NCI-H1105 (cell line): ENCODE results near the gene THRSP.
"Not testable (repeated sequence)": the region's sequence is repeated elsewhere in the genome, so short reads cannot be mapped to it uniquely, and the experiment has no call there.

Experiments used
- DNase-seq: peaks from one replicate; lab custom pipeline; 2025; lab: John Stamatoyannopoulos, UW

Gene THRSP

DNA sequence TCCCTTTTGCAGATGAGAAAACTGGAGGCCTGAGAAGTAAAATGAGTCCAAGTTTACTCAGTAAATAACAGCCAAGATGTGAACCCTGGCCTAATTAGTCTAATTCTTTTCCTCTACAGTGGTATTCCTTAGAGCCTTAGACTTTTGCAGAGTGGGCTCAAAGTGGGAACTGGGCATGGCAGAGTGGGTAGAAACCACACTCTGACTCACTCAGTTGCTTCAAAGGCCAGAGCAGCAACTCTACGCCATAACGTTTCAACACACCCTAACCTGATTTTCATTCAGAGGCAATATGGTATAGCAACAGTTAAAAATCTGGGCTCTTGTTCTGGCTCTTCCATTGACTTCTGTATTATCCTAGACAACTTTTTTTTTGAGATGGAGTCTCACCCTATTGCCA is 2.8 kb downstream of the THRSP start:
- no peak for DNase-seq

DNA sequence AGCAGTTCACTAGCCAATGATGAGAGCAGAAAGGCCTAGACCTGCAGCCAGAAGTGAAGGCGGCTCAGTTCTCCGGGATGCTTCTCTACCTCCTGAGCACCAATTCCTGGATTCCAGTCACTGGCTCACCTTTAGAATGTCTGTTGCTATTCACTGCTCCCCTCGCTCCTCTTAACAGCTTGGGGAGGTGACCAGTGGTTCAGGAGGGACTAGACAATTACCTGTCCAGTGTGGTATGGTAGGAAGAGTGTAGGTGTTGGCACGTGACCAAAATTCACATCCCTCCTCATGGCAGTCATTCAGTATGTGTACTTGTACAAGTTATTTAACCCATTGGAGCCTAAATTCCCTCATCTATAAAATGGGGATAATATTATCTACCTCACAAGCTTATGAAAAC is 4.0 kb downstream of the THRSP start:
- DNase-seq, result no peak

DNA sequence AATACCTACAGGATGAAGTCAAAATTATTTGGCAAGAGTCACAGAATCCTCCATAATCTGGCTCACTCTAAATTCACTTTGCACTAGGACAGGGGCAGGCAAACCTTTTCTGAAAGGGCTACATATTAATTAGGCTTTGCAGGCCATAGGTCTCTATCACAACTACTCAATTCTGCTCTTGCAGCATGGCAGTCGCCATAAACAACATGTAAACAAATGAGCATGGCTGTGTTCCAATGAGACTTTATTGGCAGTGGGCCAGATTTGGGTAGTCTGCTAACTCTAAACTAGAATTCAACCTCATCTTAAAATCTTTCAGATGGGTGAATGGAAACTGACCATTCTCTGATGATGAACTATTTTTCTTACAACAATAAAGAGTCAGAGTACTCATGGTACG is 5.8 kb downstream of the THRSP start:
- peak; percentile 83 for DNase-seq

DNA sequence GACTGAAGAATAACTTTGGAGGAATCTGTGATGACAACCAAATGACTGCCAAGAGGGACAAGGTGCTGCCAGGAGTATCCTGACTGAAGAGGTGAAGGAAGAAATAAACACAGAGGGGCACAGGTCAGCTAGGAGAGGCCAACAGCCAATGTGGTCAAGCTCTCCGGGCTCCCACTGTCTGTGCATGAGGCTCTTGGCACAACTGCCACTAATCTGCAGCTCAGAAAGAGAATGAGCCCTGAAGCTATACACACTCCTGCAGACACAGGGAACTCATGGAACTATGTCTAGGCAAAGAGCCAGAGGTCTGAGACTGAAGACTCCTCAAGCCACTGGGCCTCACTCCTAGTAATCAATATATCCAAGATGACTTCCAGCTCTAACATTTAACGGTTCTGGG is 7.0 kb downstream of the THRSP start:
- DNase-seq, result no peak

DNA sequence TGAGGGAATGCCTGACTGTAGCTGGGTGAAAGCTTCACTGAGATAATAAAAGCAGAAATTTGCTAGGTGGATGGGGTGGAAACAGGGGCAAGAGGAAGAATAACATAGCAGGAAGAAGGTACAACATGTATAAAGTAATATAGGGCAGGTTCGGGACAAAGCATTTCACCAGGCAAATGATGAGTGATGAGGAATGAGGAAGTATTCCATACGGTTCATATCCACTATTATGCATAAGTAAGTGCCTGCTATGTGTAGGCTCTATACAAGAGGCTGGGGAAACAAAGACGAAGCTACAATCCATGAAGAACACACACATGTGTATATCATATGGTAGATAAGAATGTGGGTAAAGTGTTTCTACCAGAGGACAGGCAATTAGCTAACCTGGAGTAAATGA is 8.1 kb downstream of the THRSP start:
- no peak for DNase-seq

DNA sequence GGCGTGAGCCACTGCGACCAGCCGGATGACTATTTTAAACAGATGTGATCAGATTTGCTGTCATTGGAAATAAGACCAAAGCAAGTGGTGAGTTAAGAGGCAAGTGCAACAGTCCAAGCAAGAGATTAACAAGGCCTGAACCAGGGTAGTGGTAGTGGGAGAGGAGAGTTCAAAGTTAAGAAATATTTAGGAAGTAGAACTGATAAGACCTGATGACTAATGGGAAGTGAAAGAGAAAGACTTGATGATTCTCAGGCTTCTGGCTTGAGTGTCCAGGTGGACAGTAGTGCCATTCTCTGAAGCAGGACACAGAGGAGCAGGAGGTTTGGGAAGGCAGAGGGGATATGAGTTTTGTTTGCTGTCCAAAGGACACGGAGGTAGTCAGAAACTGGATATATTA is 8.8 kb downstream of the THRSP start:
- no peak for DNase-seq

DNA sequence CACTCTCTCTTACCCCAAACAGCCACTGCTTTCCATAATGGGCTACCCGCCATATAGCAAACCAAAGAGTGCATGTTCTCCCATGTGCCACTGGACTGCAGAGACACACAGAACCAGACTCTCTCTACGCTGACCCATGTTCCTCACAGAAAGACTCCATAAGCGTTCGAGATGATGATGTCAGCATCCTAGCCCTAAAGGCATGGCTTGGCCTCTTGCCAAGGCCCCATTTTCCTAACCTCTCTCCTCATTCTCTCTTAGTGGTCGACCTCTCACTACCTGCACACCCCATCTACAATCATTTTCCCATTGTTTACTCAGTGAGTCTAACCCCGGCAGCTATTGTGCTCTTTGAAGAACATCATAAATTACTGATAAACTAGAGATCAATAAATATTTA is 11.1 kb downstream of the THRSP start:
- DNase-seq, result no peak

DNA sequence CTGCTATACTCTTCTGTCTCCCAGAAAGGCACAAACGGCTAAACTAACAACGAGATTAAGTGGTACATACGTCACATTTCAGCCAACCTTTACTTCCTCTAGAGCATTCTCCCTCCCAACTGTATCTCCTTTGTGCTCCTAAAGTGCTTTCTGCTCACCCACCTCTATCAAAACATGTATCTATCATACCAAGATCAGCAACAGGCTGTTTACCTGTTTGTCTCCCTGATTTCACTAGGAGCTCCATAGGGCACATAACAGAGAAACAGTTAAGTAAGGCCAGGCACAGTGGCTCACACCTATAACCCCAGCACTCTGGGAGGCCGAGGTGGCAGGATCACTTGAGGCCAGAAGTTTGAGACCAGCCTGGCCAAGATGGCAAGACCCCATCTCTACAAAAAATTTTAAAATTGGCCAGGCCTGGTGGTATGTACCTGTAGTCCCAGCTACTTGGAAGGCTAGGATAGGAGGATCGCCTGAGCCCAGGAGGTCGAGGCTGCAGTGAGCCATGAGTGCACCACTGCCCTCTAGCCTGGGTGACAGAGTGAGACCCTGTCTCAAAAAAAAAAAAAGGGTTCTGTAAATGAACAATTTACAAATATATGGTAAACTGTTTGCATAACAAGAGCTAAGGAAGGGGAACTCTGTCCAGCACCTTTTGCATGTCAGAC is 13.2 kb downstream of the THRSP start:
- no peak for DNase-seq

DNA sequence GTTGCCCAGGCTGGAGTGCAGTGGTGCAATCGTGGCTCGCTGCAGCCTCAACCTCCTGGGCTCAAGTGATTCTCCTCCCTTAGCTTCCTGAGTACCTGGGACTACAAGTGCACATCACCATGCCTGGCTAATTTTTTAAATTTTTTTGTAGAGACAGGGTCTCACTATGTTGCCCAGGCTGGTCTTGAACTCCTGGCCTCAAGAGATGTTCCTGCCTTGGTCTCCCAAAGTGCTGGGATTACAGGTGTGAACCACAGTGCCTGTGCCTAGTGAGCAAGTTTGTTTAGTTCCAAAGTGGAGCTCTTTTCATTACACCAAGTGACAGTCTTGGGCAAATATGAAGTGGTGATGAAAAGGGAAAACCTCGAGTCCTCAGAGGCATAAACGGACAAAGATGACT is 13.9 kb downstream of the THRSP start:
- DNase-seq, result not testable (repeated sequence)

DNA sequence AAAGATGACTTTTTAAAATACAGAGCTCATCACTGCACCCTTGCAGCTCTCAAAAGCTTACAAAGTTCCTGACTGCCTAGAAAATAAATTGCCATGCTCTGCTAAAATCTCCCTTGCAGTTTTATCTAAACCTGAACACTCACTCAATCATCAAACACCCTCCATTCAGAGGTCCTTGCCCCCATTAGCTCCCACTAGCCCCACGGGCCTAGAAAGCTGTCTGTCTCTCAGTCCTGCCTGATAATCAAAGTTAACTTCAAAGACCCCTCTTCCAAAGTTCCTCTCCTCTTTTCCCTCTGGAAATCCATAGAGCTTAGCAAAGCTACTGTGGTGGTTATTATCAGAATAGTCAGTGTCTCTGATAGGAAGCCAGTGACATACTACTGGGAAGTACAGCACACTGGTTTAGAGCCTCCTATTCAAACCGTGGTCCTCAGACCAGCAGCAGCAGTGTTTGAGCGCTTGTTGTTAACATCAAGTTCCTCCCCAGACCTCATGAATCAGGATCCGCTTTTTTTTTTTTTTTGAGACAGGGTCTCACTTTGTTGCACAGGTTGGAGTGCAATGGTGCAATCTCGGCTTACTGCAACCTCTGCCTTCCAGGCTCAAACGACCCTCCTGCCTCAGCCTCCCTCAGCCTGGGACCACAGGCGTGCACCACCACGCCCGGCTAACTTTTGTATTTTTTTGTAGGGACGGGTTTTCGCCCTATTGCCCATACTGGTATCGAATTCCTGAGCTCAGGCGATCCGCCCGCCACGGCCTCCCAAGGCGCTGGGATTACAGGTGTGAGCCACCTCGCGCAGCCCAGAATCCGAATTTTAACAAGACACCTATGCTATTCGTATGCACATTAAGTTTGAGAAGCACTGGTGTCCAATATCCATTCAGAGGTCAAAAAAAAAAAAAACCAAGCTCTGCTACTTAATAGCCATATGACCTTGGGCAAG is 14.8 kb downstream of the THRSP start:
- DNase-seq, result no peak

DNA sequence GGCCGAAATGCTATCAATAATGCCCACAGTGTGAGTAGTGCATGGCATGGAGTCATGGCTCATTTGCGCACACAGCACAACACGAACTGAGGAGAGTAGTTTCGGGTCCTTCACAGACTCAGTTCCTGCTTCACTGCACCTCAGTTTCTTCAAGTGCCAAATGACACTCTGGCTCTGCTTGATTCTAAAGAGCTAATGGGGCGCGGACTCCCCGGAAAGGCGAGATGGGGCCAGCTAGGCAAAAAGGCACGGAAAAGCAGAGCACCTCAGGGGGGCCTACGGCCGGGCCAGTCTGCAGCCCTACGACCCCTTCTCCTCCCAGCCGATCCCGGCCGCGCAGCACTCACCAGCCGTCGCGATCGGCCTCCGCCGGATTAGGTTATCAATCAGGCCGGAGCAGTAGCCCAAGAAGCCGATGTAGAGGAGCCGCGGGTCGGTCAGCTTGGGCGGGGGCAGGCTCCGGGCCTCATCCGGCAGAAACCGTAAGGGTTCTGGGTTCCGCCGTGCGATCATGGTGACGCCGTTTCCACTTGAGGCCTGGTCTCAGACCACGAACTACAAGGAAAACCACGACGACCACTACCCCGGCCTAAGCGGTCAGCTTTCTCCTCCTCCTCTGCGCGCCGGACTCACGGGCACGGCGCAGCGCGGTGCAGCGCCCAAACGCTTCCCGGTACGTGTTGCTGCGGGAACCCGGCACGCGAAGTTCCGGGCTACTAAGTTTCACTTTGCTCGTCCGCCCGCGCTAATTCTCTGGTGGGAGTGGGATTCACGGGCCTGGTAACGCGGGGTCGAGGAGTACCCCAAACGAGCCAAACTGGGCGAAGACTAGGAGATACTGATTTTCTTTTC is 15.8 kb downstream of the THRSP start, which contains the start of gene NDUFC2:
NDUFC2 (minus strand) TSS at position 631 of the 852 bp plus-strand sequence; CDS start at position 513, 118 bp downstream.
- peak; percentile 75 for DNase-seq

DNA sequence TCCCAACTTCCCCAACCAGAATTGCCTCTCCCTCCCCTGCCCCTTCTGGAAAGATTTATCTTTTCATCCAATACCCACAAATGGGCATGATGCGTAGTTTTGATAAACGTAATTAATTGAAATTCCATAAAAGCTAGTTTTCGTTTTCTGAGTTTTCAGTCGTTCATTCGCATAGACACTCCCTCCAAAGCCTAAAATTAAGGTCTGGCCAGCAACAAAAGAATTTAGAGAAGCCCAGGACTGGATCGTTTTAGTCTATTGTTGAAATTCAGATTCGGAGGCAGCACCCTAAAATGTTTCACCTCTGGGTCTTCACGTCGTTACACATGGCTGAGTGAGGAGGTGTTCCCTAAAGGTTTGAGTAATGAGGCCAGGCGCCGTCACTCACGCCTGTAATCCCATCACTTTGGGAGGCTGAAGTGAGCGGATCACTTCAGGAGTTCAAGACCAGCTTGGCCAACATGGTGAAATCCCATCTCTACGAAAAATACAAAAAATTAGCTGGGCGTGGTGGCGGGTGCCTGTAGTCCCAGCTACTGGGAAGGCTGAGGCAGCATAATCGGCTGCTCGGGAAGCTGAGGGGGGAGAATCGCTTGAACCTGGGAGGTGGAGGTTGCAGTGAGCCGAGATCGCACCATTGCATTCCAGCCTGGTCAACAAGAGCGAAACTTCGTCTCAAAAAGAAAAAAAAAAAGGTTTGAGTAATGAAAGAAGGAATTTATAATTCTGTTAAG is 16.6 kb downstream of the THRSP start:
- DNase-seq, result no peak

DNA sequence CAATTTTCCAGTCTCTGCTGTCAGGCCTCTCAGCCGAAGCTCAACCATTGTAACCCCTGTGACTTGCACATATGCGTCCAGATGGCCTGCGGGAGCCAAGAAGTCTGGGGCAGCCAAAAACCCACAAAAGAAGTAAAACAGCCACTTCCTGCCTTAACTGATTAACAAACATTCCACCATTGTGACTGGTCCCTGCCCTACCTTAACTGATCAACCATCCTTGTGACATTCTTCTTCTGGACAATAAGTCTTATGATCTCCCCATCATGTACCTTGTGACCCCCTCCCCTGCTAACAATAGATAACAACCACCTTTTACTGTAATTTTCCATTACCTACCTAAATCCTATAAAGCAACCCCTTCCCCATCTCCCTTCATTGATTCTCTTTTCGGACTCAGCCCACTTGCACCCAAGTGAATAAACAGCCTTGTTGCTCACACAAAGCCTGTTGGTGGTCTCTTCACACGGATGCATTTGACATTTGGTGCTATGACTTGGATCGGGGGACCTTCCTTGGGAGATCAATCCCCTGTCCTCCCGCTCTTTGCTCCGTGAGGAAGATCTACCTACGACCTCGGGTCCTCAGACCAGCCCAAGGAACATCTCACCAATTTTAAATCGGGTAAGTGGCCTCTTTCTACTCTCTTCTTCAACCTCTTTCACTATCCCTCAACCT is 17.3 kb downstream of the THRSP start:
- no peak for DNase-seq

DNA sequence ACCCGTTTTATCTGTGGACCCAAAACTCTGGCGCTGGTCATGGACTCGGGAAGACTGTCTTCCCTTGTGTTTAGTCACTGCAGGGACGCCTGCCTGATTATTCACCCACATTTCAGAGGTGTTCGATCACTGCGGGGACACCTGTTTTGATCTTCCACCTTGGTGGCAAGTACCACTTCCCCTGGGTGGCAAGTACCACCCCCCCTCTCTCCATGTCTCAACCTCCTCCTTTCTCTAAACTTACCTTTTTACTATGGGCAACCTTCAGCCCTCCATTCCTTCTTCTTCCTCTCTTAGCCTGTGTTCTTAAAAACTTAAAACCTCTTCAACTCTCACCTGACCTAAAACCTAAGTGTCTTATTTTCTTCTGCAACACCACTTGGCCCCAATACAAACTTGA is 17.9 kb downstream of the THRSP start:
- no peak for DNase-seq

DNA sequence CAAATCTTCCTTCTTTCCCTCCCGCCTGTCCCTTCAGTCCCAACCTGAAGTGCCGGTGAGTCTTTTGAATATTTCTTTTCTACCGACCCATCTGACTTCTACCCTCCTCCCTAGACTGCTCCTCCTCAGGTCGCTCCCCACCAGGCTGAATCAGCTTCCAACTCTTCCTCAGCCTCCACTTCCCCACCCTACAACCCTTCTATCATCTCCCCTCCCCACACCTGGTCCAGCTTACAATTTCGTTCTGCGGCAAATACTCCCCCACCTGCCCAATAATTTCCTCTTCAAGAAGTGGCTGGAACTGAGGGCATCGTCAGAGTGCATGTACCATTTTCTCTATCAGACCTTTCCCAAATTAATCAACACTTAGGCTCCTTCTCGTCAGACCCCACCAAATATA is 18.5 kb downstream of the THRSP start:
- no peak for DNase-seq

DNA sequence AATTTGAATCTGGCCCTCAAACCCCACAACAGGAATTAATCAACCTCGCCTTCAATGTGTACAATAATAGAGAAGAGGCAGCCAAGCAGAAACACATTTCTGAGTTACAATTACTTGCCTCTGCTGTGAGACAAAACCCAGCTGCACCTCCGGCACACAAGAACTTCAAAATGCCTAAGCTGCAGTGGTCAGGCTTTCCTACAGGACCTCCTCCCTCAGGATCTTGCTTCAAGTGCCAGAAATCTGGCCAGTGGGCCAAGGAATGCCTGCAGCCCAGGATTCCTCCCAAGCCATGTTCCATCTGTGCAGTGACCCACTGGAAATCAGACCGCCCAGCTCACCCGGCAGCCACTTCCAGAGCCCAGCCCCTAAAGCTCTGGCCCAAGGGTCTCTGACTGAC is 19.4 kb downstream of the THRSP start:
- DNase-seq, result no peak

DNA sequence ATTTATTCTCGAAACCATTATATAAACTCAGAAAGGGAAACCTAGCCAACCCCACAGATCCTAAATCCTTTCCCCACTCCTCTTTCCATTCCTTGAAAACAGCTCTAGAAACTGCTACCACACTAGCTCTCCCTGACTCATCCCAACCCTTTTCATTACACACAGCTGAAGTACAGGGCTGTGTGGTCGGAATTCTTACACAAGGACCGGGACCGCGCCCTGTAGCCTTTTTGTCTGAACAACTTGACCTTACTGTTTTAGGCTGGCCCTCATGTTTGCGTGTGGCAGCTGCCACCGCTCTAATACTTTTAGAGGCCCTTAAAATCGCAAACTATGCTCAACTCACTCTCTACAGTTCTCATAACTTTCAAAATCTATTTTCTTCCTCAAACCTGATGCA is 20.8 kb downstream of the THRSP start:
- DNase-seq, result not testable (repeated sequence)

DNA sequence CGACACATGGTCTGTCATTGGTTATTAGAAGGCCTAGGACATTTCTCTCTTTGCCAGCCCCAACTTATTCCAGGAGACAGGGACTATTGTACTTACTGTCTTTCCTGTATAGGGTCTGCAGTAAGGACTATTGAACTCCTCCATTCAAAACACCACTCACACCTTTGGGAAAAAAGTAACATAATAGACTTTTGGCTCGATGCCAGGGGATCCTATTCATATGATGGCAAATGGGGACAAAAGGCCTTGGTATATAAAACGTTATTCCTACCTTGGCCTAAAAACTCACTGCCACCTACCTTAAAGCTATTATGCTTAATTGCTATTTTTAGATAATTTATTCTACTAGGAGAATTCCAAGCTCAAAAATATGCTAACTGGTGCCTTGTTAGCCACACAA is 22.3 kb downstream of the THRSP start:
- no peak for DNase-seq

DNA sequence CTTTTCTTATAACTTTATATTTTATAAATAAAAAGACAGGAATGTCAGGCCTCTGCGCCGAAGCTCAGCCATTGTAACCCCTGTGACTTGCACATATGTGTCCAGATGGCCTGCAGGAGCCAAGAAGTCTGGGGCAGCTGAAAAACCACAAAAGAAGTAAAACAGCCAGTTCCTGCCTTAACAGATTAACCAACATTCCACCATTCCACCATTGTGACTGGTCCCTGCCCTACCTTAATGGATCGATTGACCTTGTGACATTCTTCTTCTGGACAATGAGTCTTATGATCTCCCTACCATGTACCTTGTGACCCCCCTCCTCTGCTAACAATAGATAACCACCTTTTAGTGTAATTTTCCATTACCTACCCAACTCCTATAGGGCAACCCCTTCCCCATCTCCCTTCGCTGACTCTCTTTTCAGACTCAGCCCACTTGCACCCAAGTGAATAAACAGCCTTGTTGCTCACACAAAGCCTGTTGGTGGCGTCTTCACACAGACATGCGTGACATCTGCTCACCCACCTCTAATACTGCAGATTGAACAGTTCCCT is 22.9 kb downstream of the THRSP start:
- DNase-seq, result not testable (repeated sequence)

DNA sequence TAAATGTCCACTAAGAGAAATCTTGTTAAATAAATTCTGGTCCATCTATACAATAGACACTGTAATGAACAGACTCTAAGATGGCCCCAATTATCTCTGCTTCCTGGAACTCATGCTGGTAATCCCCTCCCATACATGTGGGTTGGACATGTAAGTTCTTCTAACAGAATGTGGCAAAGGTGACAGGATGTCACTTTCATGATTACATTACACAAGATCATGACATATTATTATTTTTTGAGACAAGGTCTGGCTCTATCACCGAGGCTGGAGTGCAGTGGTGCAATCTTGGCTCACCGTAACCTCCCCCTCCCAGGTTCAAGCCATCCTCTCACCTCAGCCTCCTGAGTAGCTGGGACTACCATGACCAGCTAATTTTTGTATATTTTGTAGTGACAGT is 30.6 kb downstream of the THRSP start:
- no peak for DNase-seq
